RKO (cell line): Measurements from ENCODE around the gene ADGRL4.
"Not testable (repeated sequence)": the region's sequence is repeated elsewhere in the genome, so short reads cannot be mapped to it uniquely, and the experiment has no call there.

Experiments
- DNase-seq: peaks from one replicate; pipeline ENCODE4 v3.0.0-alpha.2; 2016; ENCODE audit warnings: low spot score

The ADGRL4 gene

GRCh38 chr1:79006564-79006963, at the start of gene ADGRL4:
ADGRL4 (minus strand) TSS chr1:79006730; CDS start chr1:79006654, 76 bp downstream.
- no peak for DNase-seq

GRCh38 chr1:79055856-79056255, 49.3 kb upstream of the ADGRL4 start:
- no peak for DNase-seq

- no peak for DNase-seq
Observed at GRCh38 chr1:79052829-79053449, 46.4 kb upstream of the ADGRL4 start.

- DNase-seq = peak; percentile 4
Observed at GRCh38 chr1:79044974-79045650, 38.6 kb upstream of the ADGRL4 start.

GRCh38 chr1:79043506-79043905, 37.0 kb upstream of the ADGRL4 start:
- no peak for DNase-seq

DNA sequence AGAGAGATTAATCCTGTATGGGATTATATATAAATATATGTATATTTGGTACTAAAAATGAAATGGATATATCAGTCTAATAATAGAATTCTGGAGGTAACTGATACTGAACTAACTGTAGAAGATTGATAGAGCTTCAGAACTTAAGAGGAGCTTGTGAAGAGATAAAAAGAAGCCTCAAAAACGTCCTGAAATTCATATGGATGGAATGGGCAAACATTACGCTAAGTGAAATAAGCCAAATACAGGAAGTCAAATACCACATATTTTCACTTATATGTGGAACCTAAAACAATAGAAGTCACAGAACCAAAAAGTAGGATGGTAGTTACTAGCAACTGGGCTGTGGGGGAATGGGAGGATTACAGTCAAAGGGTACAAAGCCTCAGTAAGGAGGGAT, 36.0 kb upstream of the ADGRL4 start:
- DNase-seq = no peak

DNA sequence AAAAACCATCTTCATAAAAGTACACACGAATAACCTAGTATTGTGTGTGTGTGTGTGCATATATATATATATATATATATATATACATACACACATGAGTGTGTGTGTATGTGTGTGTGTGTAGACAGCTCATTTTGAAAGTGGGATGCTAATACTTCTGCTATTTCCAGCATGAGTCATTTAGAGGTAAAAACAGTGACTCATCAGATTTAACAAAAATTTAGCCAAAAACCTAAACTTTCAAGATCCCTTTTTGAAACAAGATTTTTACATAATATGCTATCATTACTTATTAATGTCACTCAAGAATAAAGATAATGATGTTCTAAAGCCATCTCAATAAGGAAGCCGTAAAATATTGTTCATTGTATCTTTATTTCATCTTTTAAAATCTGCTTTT, 35.6 kb upstream of the ADGRL4 start:
- peak; percentile 45 for DNase-seq

DNA sequence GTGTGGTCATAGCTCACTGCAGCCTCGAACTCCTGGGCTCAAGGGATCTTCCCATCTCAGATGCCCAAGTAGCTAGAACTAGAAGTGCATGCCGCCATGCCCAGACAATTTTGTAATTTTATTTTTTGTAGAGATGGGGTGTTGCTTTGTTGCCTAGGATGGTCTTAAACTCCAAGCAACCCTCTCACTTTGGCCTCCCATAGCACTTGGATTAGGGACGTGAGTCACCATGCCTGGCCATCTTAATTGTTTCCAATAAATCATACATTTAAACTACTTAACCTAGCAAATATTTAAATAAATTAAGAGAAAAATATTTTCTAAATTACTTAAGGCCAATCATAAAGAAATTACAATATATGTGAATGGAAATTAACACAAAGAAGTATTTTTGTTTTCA, 35.1 kb upstream of the ADGRL4 start:
- DNase-seq = no peak

GRCh38 chr1:79040424-79041082, 34.0 kb upstream of the ADGRL4 start:
- no peak for DNase-seq

DNA sequence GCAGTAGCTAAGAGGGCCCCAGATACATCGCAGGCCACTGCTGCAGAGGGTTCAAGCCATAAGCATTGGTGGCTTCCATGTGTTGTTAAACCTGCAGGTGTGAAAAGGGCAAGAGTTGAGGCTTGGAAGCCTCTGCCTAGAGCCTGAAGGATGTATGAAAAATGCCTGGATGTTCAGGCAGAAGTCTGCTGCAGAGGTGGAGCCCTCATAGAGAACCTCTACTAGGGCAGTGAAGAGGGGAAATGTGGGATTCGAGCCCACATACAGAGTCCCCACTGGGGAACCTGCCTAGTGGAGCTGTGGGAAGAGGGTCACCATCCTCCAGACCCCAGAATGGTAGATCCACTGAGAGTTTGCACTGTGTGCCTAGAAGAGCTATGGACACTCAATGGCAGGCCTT, 30.6 kb upstream of the ADGRL4 start:
- DNase-seq = no peak

DNA sequence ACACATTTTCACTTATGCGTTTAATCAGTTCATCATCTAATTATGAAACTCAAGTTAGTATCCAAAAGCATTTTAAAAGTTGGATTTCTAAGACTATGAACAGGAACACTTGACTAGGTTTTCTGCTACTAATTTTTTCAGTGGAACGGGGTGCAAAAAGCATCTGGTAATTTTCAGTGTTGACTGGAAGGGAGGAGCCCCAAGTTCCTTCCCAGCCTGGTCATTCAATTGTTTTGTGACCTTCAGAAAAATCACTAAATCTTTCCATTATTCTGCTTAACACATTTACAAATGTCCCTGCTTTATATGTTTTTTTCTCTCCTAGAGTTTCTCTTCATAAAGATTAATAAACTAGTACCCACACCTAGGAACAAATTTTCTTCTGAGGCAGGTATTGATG, 6.0 kb upstream of the ADGRL4 start:
- no peak for DNase-seq

GRCh38 chr1:79010589-79010988, 4.1 kb upstream of the ADGRL4 start:
- no peak for DNase-seq

GRCh38 chr1:79005945-79006344, 585 bp downstream of the ADGRL4 start:
- no peak for DNase-seq

- DNase-seq = no peak
Observed at GRCh38 chr1:79004916-79005315, 1.6 kb downstream of the ADGRL4 start.

GRCh38 chr1:78996791-78997190, 9.7 kb downstream of the ADGRL4 start:
- DNase-seq = no peak

DNA sequence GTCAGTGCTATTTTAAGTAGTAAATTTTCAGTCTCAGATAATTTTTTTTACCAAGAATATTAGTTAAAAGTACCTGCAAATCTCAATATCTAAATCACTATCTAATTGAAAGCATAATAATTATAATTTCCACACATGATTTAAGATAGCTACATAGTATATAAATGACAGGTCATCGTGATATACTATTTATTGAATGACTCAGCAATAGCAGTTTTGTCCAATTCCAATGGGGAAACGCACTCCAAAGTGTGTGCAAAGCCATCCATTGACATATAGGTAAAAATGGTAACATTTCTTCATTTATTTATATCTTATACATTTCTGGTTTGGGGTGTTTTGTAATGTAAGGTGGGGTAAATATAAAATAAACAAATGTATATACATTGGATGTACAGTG, 19.5 kb downstream of the ADGRL4 start:
- no peak for DNase-seq

DNA sequence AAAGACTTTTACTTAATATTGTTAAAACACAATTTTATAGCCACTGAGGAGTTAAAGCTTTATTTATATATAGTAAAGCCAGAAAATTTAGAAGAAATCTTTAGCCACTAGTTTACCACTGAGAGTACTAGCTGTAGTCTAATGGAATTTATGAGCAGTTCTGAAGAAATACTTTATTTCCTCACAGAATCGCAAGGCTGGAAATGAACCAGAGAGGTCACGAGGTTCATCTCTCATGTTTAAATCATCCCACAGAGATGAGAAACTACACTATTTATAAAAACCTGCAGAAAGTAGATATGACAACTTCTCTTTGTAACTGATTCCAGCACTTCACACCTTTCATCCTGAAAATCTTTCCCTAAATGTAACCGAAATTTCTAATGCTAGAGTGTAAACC, 26.0 kb downstream of the ADGRL4 start:
- no peak for DNase-seq

- no peak for DNase-seq
Observed at GRCh38 chr1:78972723-78973122, 33.8 kb downstream of the ADGRL4 start.

- not testable (repeated sequence) for DNase-seq
Observed at GRCh38 chr1:78967091-78967490, 39.4 kb downstream of the ADGRL4 start.

GRCh38 chr1:78958711-78959110, 47.8 kb downstream of the ADGRL4 start:
- DNase-seq = no peak

DNA sequence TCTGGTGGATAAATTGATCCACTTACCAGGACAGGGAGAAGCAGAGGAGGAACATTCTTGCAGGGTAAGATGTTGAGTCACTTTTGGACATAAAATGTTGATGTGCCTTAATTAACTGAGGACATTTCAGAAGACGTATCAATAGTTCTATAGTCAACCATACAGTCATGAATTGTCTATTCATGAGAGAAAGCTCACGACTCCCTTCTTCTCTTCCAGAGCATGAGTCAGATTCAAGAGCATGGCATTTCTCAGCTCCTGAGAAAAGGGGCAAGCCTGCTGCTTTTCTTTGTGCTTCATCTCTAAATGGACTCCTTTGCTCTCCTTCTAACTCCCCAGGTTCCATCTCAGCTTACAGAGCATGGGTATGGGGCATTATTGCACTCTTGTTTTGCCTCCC, 55.7 kb downstream of the ADGRL4 start:
- DNase-seq = no peak

DNA sequence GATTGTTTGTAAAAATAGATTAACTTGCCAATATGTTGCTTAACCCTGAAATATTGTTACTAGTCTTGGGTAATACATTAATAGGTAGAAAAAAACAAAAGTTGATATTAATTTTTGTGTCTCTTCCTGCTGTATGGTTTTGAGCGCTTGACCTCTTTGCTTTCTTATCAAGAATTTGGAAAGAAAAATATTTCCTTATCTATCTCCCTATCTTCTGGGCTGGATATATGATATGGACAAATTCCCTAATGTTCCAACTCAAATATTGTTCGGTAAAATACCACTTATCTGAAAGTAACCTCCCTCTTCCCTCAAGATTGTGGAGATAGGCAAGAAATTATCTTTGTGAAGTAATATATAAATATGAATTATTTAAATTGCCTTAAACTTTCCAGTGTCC, 57.3 kb downstream of the ADGRL4 start:
- DNase-seq = no peak

GRCh38 chr1:78919150-78919549, 87.4 kb downstream of the ADGRL4 start:
- DNase-seq = no peak

- no peak for DNase-seq
Observed at GRCh38 chr1:78918157-78918556, 88.4 kb downstream of the ADGRL4 start.
